ENCODE results near the gene CHST7. TPM values are rescaled to one million over a fixed set of nuclear protein-coding genes. Genes with fewer than 3 reads are reported as not detected.

The CHST7 gene
- polyA plus RNA-seq, 1 donor from 2014 or later, result 4.9 TPM

DNA sequence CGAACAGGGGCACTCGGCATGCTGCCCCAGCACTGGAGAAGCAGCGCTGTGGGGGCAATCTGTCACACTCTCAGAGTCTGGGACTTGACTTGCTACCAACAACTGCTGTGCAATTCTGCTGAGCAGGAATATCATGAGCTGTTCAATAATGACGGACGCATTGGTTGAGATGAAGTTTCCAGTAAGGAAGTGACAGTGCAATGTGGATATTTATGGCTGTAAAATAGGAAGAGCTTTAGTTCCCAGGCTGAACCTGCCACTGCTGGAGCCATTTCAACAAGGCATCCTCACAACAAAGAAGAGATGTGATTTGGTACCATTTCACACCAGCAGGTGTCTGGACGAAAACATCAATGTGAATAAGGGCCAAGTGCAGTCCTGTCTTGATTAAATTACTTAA lies 24.2 kb downstream of the CHST7 start:
- no peaks in the 10 kb centered on the region for H3K27me3 ChIP-seq (ENCODE audit: insufficient read depth, low read depth, low read length)
- H3F3A ChIP-seq (ENCODE audit: insufficient read depth, low read length, poor library complexity, severe bottlenecking), result no peaks in the 10 kb centered on the region
- no peaks in the 10 kb centered on the region for H3K36me3 ChIP-seq (ENCODE audit: insufficient read depth, low read length)
- H3K9me2 ChIP-seq (ENCODE audit: insufficient read depth, low read length), result no peaks in the 10 kb centered on the region
- TF ChIP-seq, protein P1, sequence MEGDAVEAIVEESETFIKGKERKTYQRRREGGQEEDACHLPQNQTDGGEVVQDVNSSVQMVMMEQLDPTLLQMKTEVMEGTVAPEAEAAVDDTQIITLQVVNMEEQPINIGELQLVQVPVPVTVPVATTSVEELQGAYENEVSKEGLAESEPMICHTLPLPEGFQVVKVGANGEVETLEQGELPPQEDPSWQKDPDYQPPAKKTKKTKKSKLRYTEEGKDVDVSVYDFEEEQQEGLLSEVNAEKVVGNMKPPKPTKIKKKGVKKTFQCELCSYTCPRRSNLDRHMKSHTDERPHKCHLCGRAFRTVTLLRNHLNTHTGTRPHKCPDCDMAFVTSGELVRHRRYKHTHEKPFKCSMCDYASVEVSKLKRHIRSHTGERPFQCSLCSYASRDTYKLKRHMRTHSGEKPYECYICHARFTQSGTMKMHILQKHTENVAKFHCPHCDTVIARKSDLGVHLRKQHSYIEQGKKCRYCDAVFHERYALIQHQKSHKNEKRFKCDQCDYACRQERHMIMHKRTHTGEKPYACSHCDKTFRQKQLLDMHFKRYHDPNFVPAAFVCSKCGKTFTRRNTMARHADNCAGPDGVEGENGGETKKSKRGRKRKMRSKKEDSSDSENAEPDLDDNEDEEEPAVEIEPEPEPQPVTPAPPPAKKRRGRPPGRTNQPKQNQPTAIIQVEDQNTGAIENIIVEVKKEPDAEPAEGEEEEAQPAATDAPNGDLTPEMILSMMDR (IDR thresholded peaks at IDR 0.05; ENCODE audit: poor library complexity, severe bottlenecking), result no peak
- TF ChIP-seq MXI1 (conservative IDR thresholded peaks at IDR 0.05; ENCODE audit: poor library complexity, severe bottlenecking) (no peak), RAD21 (conservative IDR thresholded peaks at IDR 0.05) (no peak), EP300 (conservative IDR thresholded peaks at IDR 0.05; ENCODE audit: poor library complexity, severe bottlenecking) (no peak), POLR2AphosphoS5 (IDR thresholded peaks at IDR 0.05) (no peak), EZH2 (IDR thresholded peaks at IDR 0.05; ENCODE audit: borderline replicate concordance, insufficient read depth, low read length, poor library complexity, severe bottlenecking) (no peak), SMC3 (conservative IDR thresholded peaks at IDR 0.05; ENCODE audit: poor library complexity) (no peak), TAF1 (IDR thresholded peaks at IDR 0.05; ENCODE audit: low read depth) (no peak)
- TF ChIP-seq, protein P2, sequence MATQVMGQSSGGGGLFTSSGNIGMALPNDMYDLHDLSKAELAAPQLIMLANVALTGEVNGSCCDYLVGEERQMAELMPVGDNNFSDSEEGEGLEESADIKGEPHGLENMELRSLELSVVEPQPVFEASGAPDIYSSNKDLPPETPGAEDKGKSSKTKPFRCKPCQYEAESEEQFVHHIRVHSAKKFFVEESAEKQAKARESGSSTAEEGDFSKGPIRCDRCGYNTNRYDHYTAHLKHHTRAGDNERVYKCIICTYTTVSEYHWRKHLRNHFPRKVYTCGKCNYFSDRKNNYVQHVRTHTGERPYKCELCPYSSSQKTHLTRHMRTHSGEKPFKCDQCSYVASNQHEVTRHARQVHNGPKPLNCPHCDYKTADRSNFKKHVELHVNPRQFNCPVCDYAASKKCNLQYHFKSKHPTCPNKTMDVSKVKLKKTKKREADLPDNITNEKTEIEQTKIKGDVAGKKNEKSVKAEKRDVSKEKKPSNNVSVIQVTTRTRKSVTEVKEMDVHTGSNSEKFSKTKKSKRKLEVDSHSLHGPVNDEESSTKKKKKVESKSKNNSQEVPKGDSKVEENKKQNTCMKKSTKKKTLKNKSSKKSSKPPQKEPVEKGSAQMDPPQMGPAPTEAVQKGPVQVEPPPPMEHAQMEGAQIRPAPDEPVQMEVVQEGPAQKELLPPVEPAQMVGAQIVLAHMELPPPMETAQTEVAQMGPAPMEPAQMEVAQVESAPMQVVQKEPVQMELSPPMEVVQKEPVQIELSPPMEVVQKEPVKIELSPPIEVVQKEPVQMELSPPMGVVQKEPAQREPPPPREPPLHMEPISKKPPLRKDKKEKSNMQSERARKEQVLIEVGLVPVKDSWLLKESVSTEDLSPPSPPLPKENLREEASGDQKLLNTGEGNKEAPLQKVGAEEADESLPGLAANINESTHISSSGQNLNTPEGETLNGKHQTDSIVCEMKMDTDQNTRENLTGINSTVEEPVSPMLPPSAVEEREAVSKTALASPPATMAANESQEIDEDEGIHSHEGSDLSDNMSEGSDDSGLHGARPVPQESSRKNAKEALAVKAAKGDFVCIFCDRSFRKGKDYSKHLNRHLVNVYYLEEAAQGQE (IDR thresholded peaks at IDR 0.05; ENCODE audit: borderline replicate concordance), result no peak
- no peak overlapping the region for H3K27ac ChIP-seq (ENCODE audit: low read length)
- H3K4me2 ChIP-seq (ENCODE audit: low read length), result no peak overlapping the region
- H3K4me3 ChIP-seq (ENCODE audit: low read length), result no peak overlapping the region
- no peaks in the 10 kb centered on the region for H3K79me2 ChIP-seq (replicated peaks; ENCODE audit: insufficient read depth, low read length)
- H3K9me3 ChIP-seq (ENCODE audit: low read length), result no peaks in the 10 kb centered on the region
- no peak overlapping the region for H3K9ac ChIP-seq (ENCODE audit: low read length)
- no peak overlapping the region for H2AFZ ChIP-seq (ENCODE audit: low read depth, low read length)
- no peaks in the 10 kb centered on the region for H4K20me1 ChIP-seq (ENCODE audit: insufficient read depth)

DNA sequence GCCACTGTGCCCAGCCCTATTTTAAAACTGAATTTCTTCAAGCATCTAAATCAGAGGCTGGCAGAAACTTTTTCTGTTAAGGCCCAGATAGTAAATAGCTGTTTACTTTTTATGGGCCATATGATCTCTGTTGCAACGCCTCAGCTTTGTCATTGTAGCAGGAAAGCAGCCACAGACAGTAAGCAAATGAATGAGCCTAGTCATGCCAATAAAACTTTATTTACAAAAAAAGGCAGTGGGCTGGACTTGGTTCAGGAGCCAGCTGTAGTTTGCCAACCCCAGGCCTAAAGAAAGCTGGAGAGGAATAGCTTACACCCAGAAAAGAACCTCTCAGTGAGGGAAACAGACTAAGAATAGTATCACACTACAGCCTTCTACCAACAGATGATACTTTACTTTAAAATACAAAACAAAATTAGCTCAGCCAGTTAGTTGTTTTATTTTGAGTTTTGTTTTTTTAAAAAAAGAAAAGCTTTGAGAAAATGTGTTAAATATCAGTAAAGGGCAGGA lies 25.5 kb downstream of the CHST7 start:
- Histone ChIP-seq H3F3A (ENCODE audit: insufficient read depth, low read length, poor library complexity, severe bottlenecking) (no peaks in the 10 kb centered on the region), H3K36me3 (ENCODE audit: insufficient read depth, low read length) (no peaks in the 10 kb centered on the region), H2AFZ (ENCODE audit: low read depth, low read length) (no peak overlapping the region), H3K27ac (ENCODE audit: low read length) (no peak overlapping the region), H3K79me2 (replicated peaks; ENCODE audit: insufficient read depth, low read length) (no peaks in the 10 kb centered on the region), H3K9me3 (ENCODE audit: low read length) (no peaks in the 10 kb centered on the region), H3K27me3 (ENCODE audit: insufficient read depth, low read depth, low read length) (no peaks in the 10 kb centered on the region), H4K20me1 (ENCODE audit: insufficient read depth) (no peaks in the 10 kb centered on the region), H3K9me2 (ENCODE audit: insufficient read depth, low read length) (no peaks in the 10 kb centered on the region), H3K4me2 (ENCODE audit: low read length) (no peak overlapping the region), H3K9ac (ENCODE audit: low read length) (no peak overlapping the region), H3K4me3 (ENCODE audit: low read length) (no peak overlapping the region)
- TF ChIP-seq TAF1 (IDR thresholded peaks at IDR 0.05; ENCODE audit: low read depth), result no peak
- TF ChIP-seq EZH2 (IDR thresholded peaks at IDR 0.05; ENCODE audit: borderline replicate concordance, insufficient read depth, low read length, poor library complexity, severe bottlenecking), result no peak
- TF ChIP-seq, protein P1 (IDR thresholded peaks at IDR 0.05; ENCODE audit: poor library complexity, severe bottlenecking), result no peak
- TF ChIP-seq RAD21 (conservative IDR thresholded peaks at IDR 0.05), result no peak
- no peak for TF ChIP-seq EP300 (conservative IDR thresholded peaks at IDR 0.05; ENCODE audit: poor library complexity, severe bottlenecking)
- TF ChIP-seq MXI1 (conservative IDR thresholded peaks at IDR 0.05; ENCODE audit: poor library complexity, severe bottlenecking), result no peak

Measured in neural cell (in vitro differentiated cells).